Tibial nerve (tissue), 4 donors: ENCODE measurements around the gene NMT1. TPM values are rescaled to one million over a fixed set of nuclear protein-coding genes. Genes with fewer than 3 reads are reported as not detected.
"Not testable (repeated sequence)": the region's sequence is repeated elsewhere in the genome, so short reads cannot be mapped to it uniquely, and the experiment has no call there.

Experiments
- DNase-seq, 2 donors: peaks; one replicate each; pipeline ENCODE4 v3.0.0-alpha.2; 2019; ENCODE audit warnings: low spot score in 2 of 2
- H3K27ac ChIP-seq, 4 donors: fragments of 200-600 bp; sonication (generic) in 3 of 4; one replicate each; pipeline ENCODE4 v1.5.1; 2017 to 2019; ENCODE audit warnings: mild to moderate bottlenecking in 1 of 4
- H3K27me3 ChIP-seq, 2 donors: fragments of 200-600 bp; sonication (generic) in 1 of 2; one replicate each; pipeline versions ENCODE4 v1.5.1 to v1.6.0; 2017 to 2019
- H3K36me3 ChIP-seq, 3 donors: fragments of 200-600 bp; sonication (generic); one replicate each; pipeline ENCODE4 v1.5.1; 2018 to 2019
- H3K4me1 ChIP-seq, 4 donors: fragments of 200-600 bp; sonication (generic) in 3 of 4; one replicate each; pipeline ENCODE4 v1.5.1; 2017 to 2019
- H3K4me3 ChIP-seq, 4 donors: fragments of 200-600 bp; sonication (generic) in 3 of 4; one replicate each; pipeline ENCODE4 v1.5.1; 2017 to 2019; ENCODE audit warnings: mild to moderate bottlenecking in 1 of 4, moderate library complexity in 1 of 4
- H3K9me3 ChIP-seq, 4 donors: fragments of 200-600 bp; sonication (generic) in 3 of 4; one replicate each; pipeline ENCODE4 v1.5.1; 2017 to 2019
- CTCF ChIP-seq, 5 experiments: fragments of 200-600 bp in 3 of 5; fragments of 450-650 bp in 2 of 5; sonication (generic) in 3 of 5; IDR thresholded peaks; one replicate each; pipeline ENCODE4 v1.5.1; 2016 to 2019; ENCODE audit warnings: antibody characterized with exemption in 5 of 5, mild to moderate bottlenecking in 3 of 5, moderate library complexity in 2 of 5
- EP300 ChIP-seq, 2 donors: sonication (generic); formaldehyde crosslinking; IDR thresholded peaks; one replicate each; pipeline ENCODE4 v1.6.1; 2017; ENCODE audit warnings: antibody characterized with exemption in 2 of 2, mild to moderate bottlenecking in 1 of 2
- POLR2A ChIP-seq, 2 donors: fragments of 450-650 bp; IDR thresholded peaks; one replicate each; pipeline ENCODE4 v1.6.1; 2017; ENCODE audit warnings: antibody characterized with exemption in 2 of 2, mild to moderate bottlenecking in 2 of 2, moderate library complexity in 2 of 2
- WGBS, 2 donors: methylation state at CpG; one replicate each; pipeline ENCODE4 v1.1.5; 2018; 5-methylcytosine and 5-hydroxymethylcytosine counted together
- total RNA-seq, 4 donors: library from RNA; depleted of rRNA; stranded (reverse); fragments of >200 nt; gene quantifications; one replicate each; pipeline ENCODE4 v1.1.0, GENCODE V29; 2016

Gene NMT1
- total RNA-seq, 4 donors from 2014 or later = 63.2 to 97.9 (median 80.1) TPM

- no peak for TF ChIP-seq POLR2A (IDR thresholded peaks at IDR 0.05)
- no peak for TF ChIP-seq EP300 (IDR thresholded peaks at IDR 0.05)
- TF ChIP-seq CTCF (IDR thresholded peaks at IDR 0.05) = no peak
- H3K27ac ChIP-seq = peak overlapping the region in 3 of 4 donors; percentile 5 to 83 (median 76)
- 75 to 80% methylated on average over 9 to 11 of the region's 15 CpGs for WGBS, 2 donors
- peaks cover 0 to 77% (median 22%) of the 10 kb centered on the region in 4 donors for H3K4me1 ChIP-seq
- H3K27me3 ChIP-seq = no peaks in the 10 kb centered on the region
- H3K9me3 ChIP-seq = no peaks in the 10 kb centered on the region
- H3K36me3 ChIP-seq = peaks cover 0 to 18% (median 0%) of the 10 kb centered on the region in 3 donors
- H3K4me3 ChIP-seq = no peak overlapping the region
- no peak for DNase-seq
Observed at GRCh38 chr17:45123930-45124796, 63.0 kb downstream of the NMT1 start.

GRCh38 chr17:45124797-45125122 lies 63.6 kb downstream of the NMT1 start:
- not testable (repeated sequence) for H3K4me3 ChIP-seq, H3K9me3 ChIP-seq, DNase-seq, H3K27me3 ChIP-seq
- peaks cover 0 to 82% (median 24%) of the 10 kb centered on the region in 4 donors for H3K4me1 ChIP-seq
- peak overlapping the region in 3 of 4 donors; percentile 5 to 83 (median 76) for H3K27ac ChIP-seq
- 60 to 62% methylated on average over 5 of the region's 5 CpGs for WGBS, 2 donors
- peaks cover 0 to 12% (median 0%) of the 10 kb centered on the region in 3 donors for H3K36me3 ChIP-seq

- H3K27me3 ChIP-seq = no peaks in the 10 kb centered on the region
- H3K36me3 ChIP-seq = peaks cover 0 to 7% (median 0%) of the 10 kb centered on the region in 3 donors
- H3K9me3 ChIP-seq = no peaks in the 10 kb centered on the region
- TF ChIP-seq CTCF (IDR thresholded peaks at IDR 0.05) (no peak), POLR2A (IDR thresholded peaks at IDR 0.05) (no peak), EP300 (IDR thresholded peaks at IDR 0.05) (no peak)
- H3K4me1 ChIP-seq = peaks cover 0 to 82% (median 29%) of the 10 kb centered on the region in 4 donors
- WGBS, 2 donors = 95% methylated on average over 8 of the region's 8 CpGs
- H3K27ac ChIP-seq = no peak overlapping the region
- no peak for DNase-seq
- H3K4me3 ChIP-seq = no peak overlapping the region
Observed at GRCh38 chr17:45125509-45125908, 64.4 kb downstream of the NMT1 start.

- no peak for DNase-seq
- H3K4me1 ChIP-seq = peaks cover 0 to 90% (median 36%) of the 10 kb centered on the region in 4 donors
- 83 to 92% methylated on average over 5 to 8 of the region's 8 CpGs for WGBS, 2 donors
- no peaks in the 10 kb centered on the region for H3K27me3 ChIP-seq
- no peak overlapping the region for H3K4me3 ChIP-seq
- H3K36me3 ChIP-seq = no peaks in the 10 kb centered on the region
- no peak for TF ChIP-seq EP300 (IDR thresholded peaks at IDR 0.05)
- TF ChIP-seq POLR2A (IDR thresholded peaks at IDR 0.05) = no peak
- no peak for TF ChIP-seq CTCF (IDR thresholded peaks at IDR 0.05)
- H3K27ac ChIP-seq = peak overlapping the region in 2 of 4 donors; percentile 87 to 100
- H3K9me3 ChIP-seq = no peaks in the 10 kb centered on the region
Observed at GRCh38 chr17:45127207-45127547, 66.1 kb downstream of the NMT1 start.

- peak; percentile 55 to 59 for DNase-seq
- peak overlapping the region; percentile 63 to 100 (median 81) for H3K27ac ChIP-seq
- 39 to 41% methylated on average over 17 to 20 of the region's 20 CpGs for WGBS, 2 donors
- no peaks in the 10 kb centered on the region for H3K36me3 ChIP-seq
- H3K27me3 ChIP-seq = no peaks in the 10 kb centered on the region
- peaks cover 0 to 84% (median 36%) of the 10 kb centered on the region in 4 donors for H3K4me1 ChIP-seq
- H3K9me3 ChIP-seq = no peaks in the 10 kb centered on the region
- H3K4me3 ChIP-seq = peak overlapping the region in 1 of 4 donors; percentile 18
- TF ChIP-seq EP300 (IDR thresholded peaks at IDR 0.05) = no peak
- no peak for TF ChIP-seq POLR2A (IDR thresholded peaks at IDR 0.05)
- TF ChIP-seq CTCF (IDR thresholded peaks at IDR 0.05) = no peak
Observed at GRCh38 chr17:45127548-45128300, 66.6 kb downstream of the NMT1 start.
